ENCODE results near the gene TCF7. TPM values are rescaled to one million over a fixed set of nuclear protein-coding genes. Genes with fewer than 3 reads are reported as not detected.

TCF7 gene
- total RNA-seq, 1 donor from 2014 or later, result 0.55 TPM

DNA sequence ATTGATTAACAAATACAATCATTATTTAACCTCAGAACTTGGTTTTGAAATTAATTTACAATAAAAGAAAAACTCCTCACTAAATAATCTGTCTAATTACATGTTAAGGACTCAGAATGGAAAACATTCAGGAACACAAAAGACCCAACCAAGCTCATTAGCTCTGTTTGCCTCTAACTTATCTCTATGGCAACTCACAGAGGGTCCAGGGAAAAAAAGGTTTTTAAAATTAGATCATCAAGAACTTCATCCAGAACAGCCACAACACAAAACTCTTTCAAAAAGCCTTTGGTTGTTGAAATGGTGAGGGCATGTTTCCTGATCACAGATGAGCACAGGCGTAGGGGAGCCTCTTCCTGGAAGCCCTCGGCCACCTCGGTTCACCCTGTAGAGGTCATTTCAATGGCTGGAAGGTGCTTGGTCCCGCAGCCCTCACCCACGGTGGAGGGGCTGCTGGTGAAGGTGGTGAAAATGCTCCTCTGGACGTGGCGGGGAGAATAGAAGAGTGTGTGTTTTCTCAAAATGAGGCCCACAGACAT, 17.2 kb upstream of the TCF7 start:
- TF ChIP-seq CTCF (IDR thresholded peaks at IDR 0.05), result no peak
- Mint-ChIP-seq H3K9me3 (ENCODE audit: low read depth) (no peaks in the 10 kb centered on the region), H3K27me3 (ENCODE audit: low read depth) (peaks cover 1% of the 10 kb centered on the region), H3K36me3 (ENCODE audit: low read depth) (no peaks in the 10 kb centered on the region), H3K4me3 (ENCODE audit: unreplicated experiment) (no peak overlapping the region), H3K4me1 (ENCODE audit: low read depth) (peaks cover 12% of the 10 kb centered on the region), H3K27ac (ENCODE audit: unreplicated experiment) (no peak overlapping the region)
- DNase-seq (ENCODE audit: low spot score), result no peak

- no peak for TF ChIP-seq CTCF (IDR thresholded peaks at IDR 0.05)
- no peaks in the 10 kb centered on the region for H3K36me3 Mint-ChIP-seq (ENCODE audit: low read depth)
- H3K9me3 Mint-ChIP-seq (ENCODE audit: low read depth), result no peaks in the 10 kb centered on the region
- no peak for DNase-seq (ENCODE audit: low spot score)
- H3K4me3 Mint-ChIP-seq (ENCODE audit: unreplicated experiment), result no peak overlapping the region
- peaks cover 12% of the 10 kb centered on the region for H3K4me1 Mint-ChIP-seq (ENCODE audit: low read depth)
- H3K27ac Mint-ChIP-seq (ENCODE audit: unreplicated experiment), result no peak overlapping the region
- peaks cover 1% of the 10 kb centered on the region for H3K27me3 Mint-ChIP-seq (ENCODE audit: low read depth)
These were observed 15.8 kb upstream of the TCF7 start for GRCh38 chr5:134098690-134099089.

DNA sequence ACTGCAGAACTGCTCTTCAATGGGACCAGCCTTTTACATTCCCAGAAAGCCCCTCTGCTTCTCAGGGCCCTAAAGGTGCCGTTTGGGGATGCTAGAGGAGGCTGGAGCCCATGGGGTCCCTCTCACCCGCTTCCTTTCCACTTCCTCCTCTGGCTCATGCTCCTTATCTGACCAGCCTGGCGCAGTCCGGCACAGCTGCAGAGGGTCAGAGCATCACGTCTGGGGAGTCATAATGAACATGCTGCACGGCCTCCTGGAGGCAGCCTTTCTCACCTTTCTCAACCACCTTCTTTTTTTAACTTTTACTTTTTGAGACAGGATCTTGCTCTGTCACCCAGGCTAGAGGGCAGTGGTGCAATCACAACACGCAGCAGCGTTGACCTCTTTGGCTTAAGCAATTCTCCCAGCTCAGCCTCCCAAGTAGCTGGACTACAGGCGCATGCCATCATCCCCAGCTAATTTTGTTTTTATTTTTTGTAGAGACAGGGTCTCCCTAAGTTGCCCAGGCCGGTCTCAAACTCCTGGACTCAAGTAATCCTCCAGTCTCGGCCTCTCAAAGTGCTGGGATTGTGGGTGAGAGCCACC, 15.1 kb upstream of the TCF7 start:
- Mint-ChIP-seq H3K4me1 (ENCODE audit: low read depth) (peaks cover 12% of the 10 kb centered on the region), H3K4me3 (ENCODE audit: unreplicated experiment) (no peak overlapping the region), H3K27ac (ENCODE audit: unreplicated experiment) (no peak overlapping the region), H3K36me3 (ENCODE audit: low read depth) (no peaks in the 10 kb centered on the region), H3K27me3 (ENCODE audit: low read depth) (peaks cover 1% of the 10 kb centered on the region), H3K9me3 (ENCODE audit: low read depth) (no peaks in the 10 kb centered on the region)
- TF ChIP-seq CTCF (IDR thresholded peaks at IDR 0.05), result no peak
- DNase-seq (ENCODE audit: low spot score), result no peak

DNA sequence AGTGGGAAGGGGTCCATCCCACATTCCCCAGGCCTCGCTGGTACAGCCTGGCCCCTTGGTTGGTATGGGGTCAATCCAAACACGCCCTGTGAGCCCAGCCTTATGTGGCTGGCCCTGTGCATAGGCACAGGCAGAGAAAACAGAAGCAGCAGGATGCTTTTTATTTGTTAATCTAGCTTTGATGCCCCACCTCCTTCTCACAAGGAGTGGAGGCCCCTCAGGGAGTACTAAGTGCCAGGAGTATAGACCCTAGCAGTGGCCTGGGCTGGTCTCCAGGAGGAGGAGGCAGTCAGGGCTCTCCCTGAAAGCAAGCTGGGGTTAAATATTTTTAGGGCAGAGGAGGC, 14.6 kb upstream of the TCF7 start:
- H3K36me3 Mint-ChIP-seq (ENCODE audit: low read depth), result no peaks in the 10 kb centered on the region
- H3K27me3 Mint-ChIP-seq (ENCODE audit: low read depth), result peaks cover 1% of the 10 kb centered on the region
- no peaks in the 10 kb centered on the region for H3K9me3 Mint-ChIP-seq (ENCODE audit: low read depth)
- H3K4me1 Mint-ChIP-seq (ENCODE audit: low read depth), result peaks cover 12% of the 10 kb centered on the region
- no peak for DNase-seq (ENCODE audit: low spot score)
- peak overlapping the region; percentile 69 for H3K27ac Mint-ChIP-seq (ENCODE audit: unreplicated experiment)
- H3K4me3 Mint-ChIP-seq (ENCODE audit: unreplicated experiment), result no peak overlapping the region
- no peak for TF ChIP-seq CTCF (IDR thresholded peaks at IDR 0.05)

DNA sequence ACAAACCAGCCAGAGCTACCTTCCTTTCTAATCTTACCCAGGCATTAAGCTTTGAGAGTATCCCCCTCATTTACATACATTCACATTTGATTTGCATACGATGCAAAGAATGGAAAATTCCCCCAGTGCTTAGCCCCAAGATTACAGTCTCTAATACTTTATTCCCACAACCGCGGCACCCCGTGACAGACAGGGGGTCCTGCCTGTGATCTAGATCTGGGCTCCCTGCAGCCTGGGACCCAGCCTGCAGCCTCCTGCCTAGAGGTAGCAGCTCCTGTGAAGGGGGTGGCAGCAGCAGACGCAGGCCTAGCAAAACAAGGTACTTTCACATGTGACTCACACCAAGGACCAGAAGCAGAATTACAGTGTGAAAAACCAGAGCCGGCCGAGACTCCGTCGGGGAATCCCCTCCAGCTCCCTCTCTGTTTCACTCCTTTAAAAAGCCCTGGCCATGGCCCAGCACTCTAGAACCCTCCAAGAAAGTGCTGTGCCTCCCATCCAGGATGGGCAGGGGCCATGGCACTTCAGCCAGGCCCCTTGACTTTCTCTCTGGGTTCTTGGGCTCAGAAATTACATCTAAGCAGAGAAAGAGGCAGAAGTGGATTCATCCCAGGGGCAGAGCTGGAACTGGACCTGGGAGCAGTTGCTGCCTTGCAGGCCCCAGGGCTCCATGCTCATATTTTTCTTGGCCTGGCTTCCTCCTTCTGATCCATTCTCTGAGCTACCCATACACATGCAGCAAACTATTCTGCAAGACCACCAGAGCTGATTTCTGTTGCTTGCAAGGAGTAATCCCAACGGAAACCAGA, 14.0 kb upstream of the TCF7 start:
- H3K27me3 Mint-ChIP-seq (ENCODE audit: low read depth), result peaks cover 1% of the 10 kb centered on the region
- no peak for TF ChIP-seq CTCF (IDR thresholded peaks at IDR 0.05)
- H3K36me3 Mint-ChIP-seq (ENCODE audit: low read depth), result no peaks in the 10 kb centered on the region
- DNase-seq (ENCODE audit: low spot score), result no peak
- no peaks in the 10 kb centered on the region for H3K9me3 Mint-ChIP-seq (ENCODE audit: low read depth)
- H3K27ac Mint-ChIP-seq (ENCODE audit: unreplicated experiment), result peak overlapping the region; percentile 69
- H3K4me1 Mint-ChIP-seq (ENCODE audit: low read depth), result peaks cover 12% of the 10 kb centered on the region
- no peak overlapping the region for H3K4me3 Mint-ChIP-seq (ENCODE audit: unreplicated experiment)
